ENCODE measurements around the gene UTF1.

DNA sequence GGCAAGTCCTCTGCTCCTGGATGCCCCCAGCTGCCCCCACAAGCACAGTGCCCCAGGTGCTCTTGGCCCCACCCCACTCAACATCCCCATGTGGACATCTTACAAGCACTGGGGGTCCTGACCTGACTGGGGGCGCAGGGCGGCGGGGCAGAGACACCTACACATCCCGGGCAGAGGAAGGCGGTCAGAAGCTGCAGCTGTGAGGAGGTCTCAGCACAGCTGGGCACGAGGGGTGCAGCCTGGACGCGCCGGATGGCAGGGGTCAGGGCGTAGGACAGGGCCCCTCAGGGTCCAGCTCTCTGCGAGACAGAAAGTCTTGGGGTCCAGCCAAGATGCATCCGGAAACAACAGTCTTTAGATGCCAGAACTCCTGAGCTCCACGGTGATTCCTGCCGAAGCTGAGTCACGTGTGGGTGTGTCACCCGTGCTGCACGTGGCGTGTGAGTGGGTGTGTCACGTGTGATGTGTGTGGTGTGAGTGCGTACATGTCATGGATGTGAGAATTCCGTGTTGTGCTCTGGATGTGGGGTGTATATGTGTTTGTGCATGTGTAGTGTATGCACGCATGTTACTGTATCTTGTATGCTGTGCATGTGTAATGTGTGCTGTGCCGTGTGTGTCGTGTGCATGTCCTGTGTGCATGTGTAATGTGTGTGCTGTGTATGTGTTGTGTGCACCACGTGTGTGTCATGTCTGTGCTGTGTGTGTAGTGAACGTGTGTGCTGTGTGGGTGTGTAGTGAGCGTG lies 12.8 kb downstream of the UTF1 start:
- TF ChIP-seq, protein P1, sequence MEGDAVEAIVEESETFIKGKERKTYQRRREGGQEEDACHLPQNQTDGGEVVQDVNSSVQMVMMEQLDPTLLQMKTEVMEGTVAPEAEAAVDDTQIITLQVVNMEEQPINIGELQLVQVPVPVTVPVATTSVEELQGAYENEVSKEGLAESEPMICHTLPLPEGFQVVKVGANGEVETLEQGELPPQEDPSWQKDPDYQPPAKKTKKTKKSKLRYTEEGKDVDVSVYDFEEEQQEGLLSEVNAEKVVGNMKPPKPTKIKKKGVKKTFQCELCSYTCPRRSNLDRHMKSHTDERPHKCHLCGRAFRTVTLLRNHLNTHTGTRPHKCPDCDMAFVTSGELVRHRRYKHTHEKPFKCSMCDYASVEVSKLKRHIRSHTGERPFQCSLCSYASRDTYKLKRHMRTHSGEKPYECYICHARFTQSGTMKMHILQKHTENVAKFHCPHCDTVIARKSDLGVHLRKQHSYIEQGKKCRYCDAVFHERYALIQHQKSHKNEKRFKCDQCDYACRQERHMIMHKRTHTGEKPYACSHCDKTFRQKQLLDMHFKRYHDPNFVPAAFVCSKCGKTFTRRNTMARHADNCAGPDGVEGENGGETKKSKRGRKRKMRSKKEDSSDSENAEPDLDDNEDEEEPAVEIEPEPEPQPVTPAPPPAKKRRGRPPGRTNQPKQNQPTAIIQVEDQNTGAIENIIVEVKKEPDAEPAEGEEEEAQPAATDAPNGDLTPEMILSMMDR (IDR thresholded peaks at IDR 0.05), result no peak
- no peak for TF ChIP-seq EZH2 (IDR thresholded peaks at IDR 0.05; ENCODE audit: borderline replicate concordance, insufficient read depth, low read depth, low read length, poor library complexity, severe bottlenecking)
